HepG2 (cell line): ENCODE measurements around the gene ADAMTS17. TPM values are rescaled to one million over a fixed set of nuclear protein-coding genes. Genes with fewer than 3 reads are reported as not detected.

Experiments used
- KDM3A ChIP-seq: IDR thresholded peaks from 2 replicates; pipeline ENCODE4 v1.6.1; 2018; ENCODE audit warnings: low read depth, missing compliant biosample characterization
- KIAA2018 ChIP-seq: sonication (generic); formaldehyde crosslinking; IDR thresholded peaks from 2 replicates; pipeline ENCODE4 v1.5.0; 2020; ENCODE audit warnings: mild to moderate bottlenecking, missing genetic modification reagents, borderline replicate concordance
- MIXL1 ChIP-seq: IDR thresholded peaks from 2 replicates; pipeline ENCODE4 v1.6.1; 2016
- NFE2L1 ChIP-seq: sonication (generic); formaldehyde crosslinking; IDR thresholded peaks from 2 replicates; pipeline ENCODE4 v1.4.0; 2020; ENCODE audit warnings: missing genetic modification reagents, mild to moderate bottlenecking, borderline replicate concordance
- NFYC ChIP-seq: IDR thresholded peaks from 2 replicates; pipeline ENCODE4 v1.6.1; 2016; ENCODE audit warnings: missing genetic modification reagents, missing compliant biosample characterization
- THAP8 ChIP-seq: sonication (generic); formaldehyde crosslinking; IDR thresholded peaks from 2 replicates; pipeline ENCODE4 v1.5.1; 2020; ENCODE audit warnings: missing genetic modification reagents, mild to moderate bottlenecking, borderline replicate concordance
- ZBTB26 ChIP-seq: IDR thresholded peaks from 2 replicates; pipeline ENCODE4 v1.6.1; 2016; ENCODE audit warnings: missing compliant biosample characterization, missing genetic modification reagents, borderline replicate concordance
- ZNF318 ChIP-seq: sonication (generic); formaldehyde crosslinking; IDR thresholded peaks from 2 replicates; pipeline ENCODE4 v1.4.0; 2020; ENCODE audit warnings: mild to moderate bottlenecking, missing genetic modification reagents
- ZNF501 ChIP-seq: sonication (generic); formaldehyde crosslinking; IDR thresholded peaks from 2 replicates; pipeline ENCODE4 v1.5.1; 2020; ENCODE audit warnings: mild to moderate bottlenecking, moderate library complexity, missing genetic modification reagents
- polyA plus RNA-seq, 8 experiments: library from polyadenylated mRNA; depleted of rRNA in 3 of 8; stranded (reverse) in 7 of 8; unstranded in 1 of 8; fragments of >200 nt; fragmentation: Illumina TruSeq in 4 of 8; extraction: Trizol in 4 of 8; gene quantifications; 2 replicates each; pipeline versions ENCODE4 v1.2.1 to v1.2.3, GENCODE V29; 2011 to 2016; ENCODE audit warnings: low read depth in 4 of 8, missing spikeins in 1 of 8, mixed read lengths in 1 of 8; ENCODE audit not compliant: insufficient read depth in 1 of 8
- total RNA-seq, 5 experiments: library from RNA; depleted of rRNA; stranded (reverse); fragments of >200 nt; fragmentation: Illumina TruSeq; extraction: Trizol; gene quantifications; 2 replicates each; pipeline ENCODE4 v1.2.3, GENCODE V29; 2016; ENCODE audit warnings: low read depth in 1 of 5

ADAMTS17 gene
- total and polyA plus RNA-seq, 2 of the 13 experiments (the other 11 are each of a cell fraction or from before 2014, with no cell fraction given) = 0.02 to 0.04 TPM

- TF ChIP-seq ZNF501 (CRISPR knock-in tag) (peak; percentile 61; the same call in 1 of the 2 replicates), KDM3A (CRISPR knock-in tag) (peak; percentile 54; the same call in 1 of the 2 replicates), KIAA2018 (no peak), NFYC (CRISPR knock-in tag) (no peak; the same call in 1 of the 2 replicates), ZBTB26 (CRISPR knock-in tag) (no peak), THAP8 (CRISPR knock-in tag) (no peak), NFE2L1 (CRISPR knock-in tag) (no peak), MIXL1 (CRISPR knock-in tag) (peak; percentile 51; the same call in 1 of the 2 replicates), ZNF318 (CRISPR knock-in tag) (no peak)
Measured at GRCh38 chr15:100350434-100351226, 8.9 kb upstream of the ADAMTS17 start (continued).
